KBM-7 (cell line): Measurements from ENCODE around the gene PGPEP1.
"Not testable (repeated sequence)": the region's sequence is repeated elsewhere in the genome, so short reads cannot be mapped to it uniquely, and the experiment has no call there.

Experiments used
- DNase-seq: peaks from one replicate; pipeline ENCODE4 v3.0.0-alpha.2; 2015
- in situ Hi-C: fragments of 300-500 bp; cut with MboI; formaldehyde crosslinking; loops from 2 replicates; pipeline ENCODE4 v1.14.3; 2020; ENCODE audit warnings: low sequenced_read_pairs, low pct_unique_long_range_greater_than_20kb, mixed read lengths

PGPEP1 gene

GRCh38 chr19:18402455-18403248 lies 62.3 kb downstream of the PGPEP1 start:
- in situ Hi-C loops, result loop anchor here (10.0 kb wide), 1 partner anchor 48 kb away; no protein-coding TSS in a partner anchor
- peak; percentile 48 for DNase-seq

- not testable (repeated sequence) for DNase-seq
- in situ Hi-C loops, result loop anchor here (10.0 kb wide), 1 partner anchor 51 kb away; no protein-coding TSS in a partner anchor
Measured at GRCh38 chr19:18405754-18406153, 65.4 kb downstream of the PGPEP1 start.

- in situ Hi-C loops, result loop anchor here (10.0 kb wide), 1 partner anchor 52 kb away; no protein-coding TSS in a partner anchor
- DNase-seq, result no peak
Measured at GRCh38 chr19:18406749-18407148, 66.4 kb downstream of the PGPEP1 start.

- peak; percentile 80 for DNase-seq
- in situ Hi-C loops, result loop anchor here (10.0 kb wide), 1 partner anchor 53 kb away; no protein-coding TSS in a partner anchor
Measured at GRCh38 chr19:18408053-18408476, 67.7 kb downstream of the PGPEP1 start.

GRCh38 chr19:18412610-18413239 lies 72.3 kb downstream of the PGPEP1 start:
- no peak for DNase-seq
- in situ Hi-C loops, result no loop called here

GRCh38 chr19:18414504-18415177 lies 74.2 kb downstream of the PGPEP1 start:
- DNase-seq, result peak; percentile 64

GRCh38 chr19:18415178-18415867 lies 74.9 kb downstream of the PGPEP1 start:
- in situ Hi-C loops, result no loop called here
- DNase-seq, result peak; percentile 98

More at GRCh38 chr19:18414504-18415177, 74.2 kb downstream of the PGPEP1 start:
- in situ Hi-C loops, result no loop called here

- peak; percentile 91 for DNase-seq
- in situ Hi-C loops, result no loop called here
Measured at GRCh38 chr19:18416778-18417249, 76.4 kb downstream of the PGPEP1 start.

GRCh38 chr19:18417250-18418028 lies 77.0 kb downstream of the PGPEP1 start:
- in situ Hi-C loops, result no loop called here
- DNase-seq, result peak; percentile 90

- in situ Hi-C loops, result no loop called here
- no peak for DNase-seq
Measured at GRCh38 chr19:18418029-18418482, 77.7 kb downstream of the PGPEP1 start.

- no peak for DNase-seq
- in situ Hi-C loops, result no loop called here
Measured at GRCh38 chr19:18418483-18419194, 78.2 kb downstream of the PGPEP1 start.

- peak; percentile 89 for DNase-seq
- in situ Hi-C loops, result no loop called here
Measured at GRCh38 chr19:18419195-18419698, 78.8 kb downstream of the PGPEP1 start, which contains the start of gene SSBP4. SSBP4 (plus strand) TSS chr19:18419398; CDS start chr19:18419649, 251 bp downstream.
